ENCODE measurements around the gene VPS26C. TPM values are rescaled to one million over a fixed set of nuclear protein-coding genes. Genes with fewer than 3 reads are reported as not detected.

The VPS26C gene
- total RNA-seq, 1 experiment from 2014 or later = 40.5 TPM

DNA sequence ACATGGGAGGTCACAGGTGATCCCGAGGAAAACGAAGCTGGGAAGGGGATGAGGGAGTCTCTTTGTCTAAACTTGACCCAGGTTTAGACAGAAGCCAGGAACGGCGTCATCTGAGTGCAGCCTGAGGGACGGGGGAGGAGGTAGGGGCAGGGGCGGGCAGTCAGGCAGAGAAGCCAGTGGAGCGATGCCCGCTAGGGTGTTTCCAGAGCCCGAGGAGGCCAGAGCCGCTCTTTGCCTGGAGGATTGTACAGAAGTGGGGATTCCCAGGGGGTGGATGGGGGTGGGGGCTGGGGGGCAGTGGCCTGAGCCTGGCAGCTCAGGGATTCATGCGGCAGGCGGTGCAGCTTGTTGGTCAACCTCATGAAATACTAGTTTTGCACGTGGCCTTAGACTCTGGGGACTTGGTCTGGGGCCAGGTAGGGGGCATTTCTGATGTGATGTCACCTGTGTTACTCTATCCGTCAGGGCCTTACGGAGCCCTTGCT is 58.4 kb downstream of the VPS26C start:
- CTCF ChIA-PET = no interaction called here

GRCh38 chr21:37208056-37208721 is 58.9 kb downstream of the VPS26C start:
- peak overlapping the region; percentile 5 for H3K27ac Mint-ChIP-seq (ENCODE audit: unreplicated experiment)

More for the DNA sequence above, 58.4 kb downstream of the VPS26C start:
- no peaks in the 10 kb centered on the region for H3K27me3 ChIP-seq (replicated peaks; ENCODE audit: control insufficient read depth, insufficient read depth, low read length)
- peak overlapping the region; percentile 5 for H3K27ac Mint-ChIP-seq (ENCODE audit: unreplicated experiment)
- no peaks in the 10 kb centered on the region; the same call in 1 of the 2 replicates for H3K9me3 ChIP-seq
- H3K4me3 Mint-ChIP-seq (ENCODE audit: unreplicated experiment) = no peak overlapping the region
- no peaks in the 10 kb centered on the region for H3K27me3 Mint-ChIP-seq (ENCODE audit: insufficient read depth, unreplicated experiment)
- BruUV-seq (replicated peaks) = no TSS peak
- DNase-seq = no peak
- no peak overlapping the region for H3K4me3 ChIP-seq (ENCODE audit: low read depth, low read length)
- H3K9me3 Mint-ChIP-seq (ENCODE audit: unreplicated experiment) = no peaks in the 10 kb centered on the region
- no peaks in the 10 kb centered on the region; the same call in 1 of the 2 replicates for H3K36me3 ChIP-seq (ENCODE audit: control insufficient read depth, insufficient read depth, low read length)
- H3K4me1 ChIP-seq = no peaks in the 10 kb centered on the region
- TF ChIP-seq, protein P1, sequence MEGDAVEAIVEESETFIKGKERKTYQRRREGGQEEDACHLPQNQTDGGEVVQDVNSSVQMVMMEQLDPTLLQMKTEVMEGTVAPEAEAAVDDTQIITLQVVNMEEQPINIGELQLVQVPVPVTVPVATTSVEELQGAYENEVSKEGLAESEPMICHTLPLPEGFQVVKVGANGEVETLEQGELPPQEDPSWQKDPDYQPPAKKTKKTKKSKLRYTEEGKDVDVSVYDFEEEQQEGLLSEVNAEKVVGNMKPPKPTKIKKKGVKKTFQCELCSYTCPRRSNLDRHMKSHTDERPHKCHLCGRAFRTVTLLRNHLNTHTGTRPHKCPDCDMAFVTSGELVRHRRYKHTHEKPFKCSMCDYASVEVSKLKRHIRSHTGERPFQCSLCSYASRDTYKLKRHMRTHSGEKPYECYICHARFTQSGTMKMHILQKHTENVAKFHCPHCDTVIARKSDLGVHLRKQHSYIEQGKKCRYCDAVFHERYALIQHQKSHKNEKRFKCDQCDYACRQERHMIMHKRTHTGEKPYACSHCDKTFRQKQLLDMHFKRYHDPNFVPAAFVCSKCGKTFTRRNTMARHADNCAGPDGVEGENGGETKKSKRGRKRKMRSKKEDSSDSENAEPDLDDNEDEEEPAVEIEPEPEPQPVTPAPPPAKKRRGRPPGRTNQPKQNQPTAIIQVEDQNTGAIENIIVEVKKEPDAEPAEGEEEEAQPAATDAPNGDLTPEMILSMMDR (IDR thresholded peaks at IDR 0.05; ENCODE audit: insufficient read depth in 1 of 2, low read depth in 1 of 2, low read length in 1 of 2, severe bottlenecking in 1 of 2, unreplicated experiment in 1 of 2) = no peak
- POLR2A ChIA-PET = no interaction called here
- H3K4me1 Mint-ChIP-seq (ENCODE audit: low read depth, unreplicated experiment) = no peaks in the 10 kb centered on the region
- intact Hi-C loops (cut with micrococcal nuclease; ENCODE audit: unreplicated experiment) = no loop called here
- peaks cover 12% of the 10 kb centered on the region for H3K36me3 Mint-ChIP-seq (ENCODE audit: insufficient read depth, unreplicated experiment)

GRCh38 chr21:37207441-37208009 is 59.6 kb downstream of the VPS26C start:
- BruUV-seq (replicated peaks) = no TSS peak
- H3K4me3 ChIP-seq (ENCODE audit: low read depth, low read length) = no peak overlapping the region
- no peaks in the 10 kb centered on the region for H3K4me1 ChIP-seq
- POLR2A ChIA-PET = no interaction called here
- no peaks in the 10 kb centered on the region for H3K27me3 Mint-ChIP-seq (ENCODE audit: insufficient read depth, unreplicated experiment)
- no peak for DNase-seq
- no peaks in the 10 kb centered on the region for H3K4me1 Mint-ChIP-seq (ENCODE audit: low read depth, unreplicated experiment)
- intact Hi-C loops (cut with micrococcal nuclease; ENCODE audit: unreplicated experiment) = no loop called here
- no peaks in the 10 kb centered on the region for H3K9me3 Mint-ChIP-seq (ENCODE audit: unreplicated experiment)
- H3K27me3 ChIP-seq (replicated peaks; ENCODE audit: control insufficient read depth, insufficient read depth, low read length) = no peaks in the 10 kb centered on the region
- peaks cover 23% of the 10 kb centered on the region for H3K36me3 Mint-ChIP-seq (ENCODE audit: insufficient read depth, unreplicated experiment)
- H3K9me3 ChIP-seq = no peaks in the 10 kb centered on the region; the same call in 1 of the 2 replicates
- H3K36me3 ChIP-seq (ENCODE audit: control insufficient read depth, insufficient read depth, low read length) = no peaks in the 10 kb centered on the region; the same call in 1 of the 2 replicates
- CTCF ChIA-PET = interaction anchor here (0.6 kb wide), 1 partner anchor 495 kb away, joined by 3 read pairs; no protein-coding TSS in a partner anchor
- no peak overlapping the region for H3K4me3 Mint-ChIP-seq (ENCODE audit: unreplicated experiment)
- no peak overlapping the region for H3K27ac Mint-ChIP-seq (ENCODE audit: unreplicated experiment)
- TF ChIP-seq, protein P1 (IDR thresholded peaks at IDR 0.05; ENCODE audit: insufficient read depth in 1 of 2, low read depth in 1 of 2, low read length in 1 of 2, severe bottlenecking in 1 of 2, unreplicated experiment in 1 of 2) = no peak

More at GRCh38 chr21:37208056-37208721, 58.9 kb downstream of the VPS26C start:
- Mint-ChIP-seq H3K4me3 (ENCODE audit: unreplicated experiment) (no peak overlapping the region), H3K9me3 (ENCODE audit: unreplicated experiment) (no peaks in the 10 kb centered on the region), H3K4me1 (ENCODE audit: low read depth, unreplicated experiment) (no peaks in the 10 kb centered on the region), H3K27me3 (ENCODE audit: insufficient read depth, unreplicated experiment) (no peaks in the 10 kb centered on the region), H3K36me3 (ENCODE audit: insufficient read depth, unreplicated experiment) (peaks cover 16% of the 10 kb centered on the region)
- POLR2A ChIA-PET = no interaction called here
- DNase-seq = no peak
- Histone ChIP-seq H3K4me3 (ENCODE audit: low read depth, low read length) (no peak overlapping the region), H3K4me1 (no peaks in the 10 kb centered on the region), H3K27me3 (replicated peaks; ENCODE audit: control insufficient read depth, insufficient read depth, low read length) (no peaks in the 10 kb centered on the region), H3K9me3 (no peaks in the 10 kb centered on the region; the same call in 1 of the 2 replicates), H3K36me3 (ENCODE audit: control insufficient read depth, insufficient read depth, low read length) (no peaks in the 10 kb centered on the region; the same call in 1 of the 2 replicates)
- intact Hi-C loops (cut with micrococcal nuclease; ENCODE audit: unreplicated experiment) = no loop called here
- BruUV-seq (replicated peaks) = no TSS peak
- TF ChIP-seq, protein P1 (IDR thresholded peaks at IDR 0.05; ENCODE audit: insufficient read depth in 1 of 2, low read depth in 1 of 2, low read length in 1 of 2, severe bottlenecking in 1 of 2, unreplicated experiment in 1 of 2) = no peak
- CTCF ChIA-PET = interaction anchor here (0.6 kb wide), 1 partner anchor 494 kb away, joined by 3 read pairs; no protein-coding TSS in a partner anchor

Data from Caco-2 (cell line).